Astrocyte of the hippocampus (primary cell): ENCODE results near the gene ERRFI1.

Source experiments
- DNase-seq: peaks from one replicate; pipeline ENCODE4 v3.0.0; 2011; ENCODE audit warnings: low read depth, low spot score

ERRFI1 gene

DNA sequence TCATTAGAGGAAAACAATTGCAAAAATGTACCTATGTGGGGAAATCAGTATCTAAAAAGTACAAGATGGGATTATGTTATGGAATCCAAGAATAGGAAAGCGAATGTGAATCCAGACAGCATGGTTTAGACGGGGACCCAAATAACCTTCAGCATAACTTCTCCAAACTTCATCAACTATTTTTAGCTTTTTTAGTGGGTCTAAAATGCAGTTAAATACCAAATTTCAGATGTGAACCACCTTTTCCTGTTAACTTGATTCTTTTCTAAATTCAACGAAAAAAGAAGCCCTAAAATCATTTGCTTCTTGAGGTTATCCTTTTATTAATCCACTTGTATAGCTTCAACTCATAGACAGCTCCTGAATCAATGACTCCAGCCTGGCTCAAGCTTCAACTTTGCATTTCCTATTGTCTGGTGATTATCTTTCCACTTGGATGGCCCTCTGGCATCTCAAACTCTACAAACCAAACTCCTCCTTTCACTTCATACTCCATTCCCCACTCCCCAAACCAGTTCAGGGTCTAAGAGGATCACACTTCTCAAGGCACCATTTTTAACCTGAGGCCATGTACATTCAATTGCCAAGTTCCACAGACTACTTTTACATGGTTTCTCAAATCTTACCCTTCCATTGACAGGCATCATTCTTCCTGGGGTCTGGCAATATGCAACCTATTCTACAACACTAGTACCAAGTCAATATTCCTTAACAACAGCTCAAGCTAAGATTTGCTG, 7.4 kb downstream of the ERRFI1 start:
- peak; percentile 73 for DNase-seq

DNA sequence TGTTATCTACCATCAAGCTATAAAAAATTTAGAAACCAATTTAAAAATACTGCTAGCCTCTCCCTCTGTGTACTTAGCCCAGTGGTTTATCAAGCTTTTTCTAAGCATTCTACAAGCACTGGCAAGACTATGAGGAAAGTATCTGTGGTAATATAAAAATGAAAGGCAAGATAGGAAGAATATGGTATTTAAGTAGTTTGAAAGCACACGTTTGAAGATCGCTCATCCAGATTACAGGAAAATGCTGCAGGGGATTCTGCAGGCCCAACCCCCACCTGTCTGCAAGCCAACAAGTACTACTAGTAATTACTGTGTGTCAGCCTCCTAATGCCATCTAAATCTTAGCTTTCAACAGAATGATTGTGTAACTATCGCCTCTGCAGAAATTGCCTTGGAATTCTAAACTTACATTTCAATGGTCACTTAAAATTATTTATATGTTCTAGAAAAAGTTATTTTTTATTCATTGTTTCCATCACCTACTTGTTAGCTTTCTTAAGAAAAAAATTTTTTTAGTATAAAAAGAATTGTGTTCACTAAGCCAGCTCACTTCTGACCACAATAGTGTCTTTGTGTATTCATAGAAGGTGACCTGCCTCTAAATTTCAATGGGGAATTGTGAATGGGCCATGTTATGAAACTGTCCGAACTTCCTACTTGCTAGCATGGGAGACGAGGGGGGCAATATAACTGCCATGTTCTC, 8.5 kb downstream of the ERRFI1 start:
- DNase-seq = peak; percentile 56

DNA sequence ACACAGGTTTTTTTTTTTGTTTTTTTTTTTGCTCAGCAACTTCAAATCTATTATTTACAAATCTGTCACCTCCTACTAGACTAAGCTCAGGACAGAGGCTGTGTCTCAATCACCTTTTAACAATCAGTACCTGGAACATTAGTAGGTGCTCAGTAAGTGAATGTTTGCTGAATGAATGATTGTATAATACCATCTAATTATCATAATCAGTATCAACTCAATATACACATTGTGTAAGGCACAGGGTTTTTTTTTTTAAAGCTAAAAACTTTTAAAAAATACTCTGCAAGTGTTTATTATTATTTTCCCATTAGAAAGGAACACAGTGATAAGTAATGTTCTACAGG, 9.2 kb downstream of the ERRFI1 start:
- DNase-seq = no peak

DNA sequence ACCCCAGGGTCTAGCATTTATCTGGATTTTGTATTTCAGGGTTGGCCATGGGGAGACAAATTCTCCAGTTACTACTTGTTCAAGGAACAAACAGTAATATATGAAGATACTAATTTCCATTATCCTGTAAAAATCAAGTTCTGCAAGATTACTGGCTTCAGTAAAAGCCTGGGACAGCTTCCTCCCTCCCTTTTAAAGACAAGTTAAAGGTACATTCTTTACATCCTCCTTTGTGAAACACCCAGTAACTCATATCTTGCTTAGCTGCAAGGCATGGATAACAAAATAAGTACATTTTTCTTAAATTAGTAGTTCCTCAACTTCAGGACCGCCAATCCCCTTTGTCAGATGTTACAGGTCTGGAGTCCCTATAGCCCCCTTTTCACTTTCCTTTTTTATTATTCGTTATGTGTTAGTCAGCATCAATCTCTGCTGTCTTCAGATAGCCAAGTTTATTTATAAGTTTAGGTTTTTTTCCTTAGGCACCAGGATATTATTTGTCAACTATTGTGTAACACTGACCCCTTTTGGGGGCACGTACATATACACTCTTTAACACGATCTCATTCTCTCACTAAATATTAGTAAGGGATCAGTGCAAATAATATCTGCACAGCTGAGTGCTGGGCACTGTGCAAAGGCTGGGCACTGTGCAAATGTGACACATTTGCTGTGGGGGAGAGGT, 9.8 kb downstream of the ERRFI1 start:
- DNase-seq = peak; percentile 39

DNA sequence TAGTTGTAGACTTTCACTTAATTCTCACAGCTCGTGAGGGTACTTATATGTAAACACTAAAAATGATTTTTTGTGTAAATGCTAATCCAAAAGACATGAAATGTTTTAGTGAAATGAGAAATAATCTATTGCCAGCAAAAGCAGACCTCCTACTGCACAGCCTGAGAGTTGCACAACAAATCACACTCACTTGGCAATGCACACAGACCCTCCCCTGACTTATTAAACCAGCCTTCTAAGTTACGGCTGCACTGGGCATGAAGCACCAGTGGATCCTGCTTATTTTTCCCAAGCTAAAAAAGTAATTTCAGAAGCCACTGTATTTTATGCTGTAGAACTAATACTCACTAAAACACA, 10.3 kb downstream of the ERRFI1 start:
- peak; percentile 62 for DNase-seq

DNA sequence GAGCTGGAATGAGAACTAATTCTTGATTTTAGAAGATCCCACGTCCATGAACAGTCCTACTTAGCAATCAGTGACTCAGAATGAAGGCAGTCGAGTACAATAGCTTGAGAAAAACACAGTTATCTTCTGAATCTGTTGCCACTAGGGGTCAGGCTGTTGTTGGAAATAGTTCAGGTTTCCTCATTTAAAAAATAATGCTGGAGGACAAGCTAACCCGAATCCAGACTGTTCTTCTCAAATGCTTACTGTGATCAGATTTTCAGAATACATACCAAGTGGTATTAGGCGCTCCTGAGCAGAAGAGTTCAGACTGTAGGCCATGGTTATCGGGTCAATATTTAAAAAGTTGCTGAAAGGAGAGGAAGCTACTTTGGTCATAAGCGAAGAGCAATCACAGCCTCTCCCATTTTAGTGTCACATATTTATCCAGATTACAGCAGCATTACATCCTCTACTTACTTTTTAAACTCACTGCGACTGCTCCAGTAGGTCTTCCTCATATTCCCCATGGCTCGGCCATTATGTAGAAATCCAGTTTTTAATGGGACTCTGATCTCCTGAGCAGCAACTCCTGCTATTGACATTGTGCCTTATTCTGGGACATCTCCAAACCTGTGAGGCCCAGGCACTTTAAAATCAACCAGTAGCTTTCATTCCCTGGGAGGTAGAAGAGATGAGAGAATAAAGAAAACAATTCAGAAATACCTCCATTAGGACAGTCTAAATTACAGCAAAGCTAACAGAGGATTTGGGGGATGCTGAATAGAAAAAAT, 10.9 kb downstream of the ERRFI1 start:
- peak; percentile 89 for DNase-seq

DNA sequence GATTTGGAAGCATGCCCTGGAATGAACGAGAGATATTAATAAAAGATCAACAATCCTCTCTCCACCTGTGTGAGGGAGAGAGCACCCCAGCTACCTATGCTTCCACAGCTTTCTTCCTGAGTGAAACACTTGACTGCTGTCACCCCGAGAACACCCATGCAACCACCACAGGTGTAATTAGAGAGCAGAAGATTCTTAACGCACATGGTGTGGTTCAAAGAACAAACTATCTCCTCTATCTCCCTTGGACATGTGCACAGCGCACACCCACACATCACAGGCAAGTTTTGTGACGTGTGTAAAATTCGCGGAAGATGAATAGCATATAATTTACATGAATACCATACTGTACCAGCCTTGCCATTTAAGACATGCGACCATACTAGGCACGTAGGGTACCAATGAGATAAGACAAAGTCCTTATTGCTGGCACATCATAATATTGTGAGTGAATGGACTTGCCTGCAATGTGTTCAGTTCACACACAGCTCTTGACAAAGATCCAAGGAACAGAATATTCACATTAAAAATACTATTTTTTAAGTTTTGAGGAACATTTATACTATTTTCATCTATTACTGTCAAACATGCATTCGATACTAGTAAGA, 11.6 kb downstream of the ERRFI1 start:
- no peak for DNase-seq

DNA sequence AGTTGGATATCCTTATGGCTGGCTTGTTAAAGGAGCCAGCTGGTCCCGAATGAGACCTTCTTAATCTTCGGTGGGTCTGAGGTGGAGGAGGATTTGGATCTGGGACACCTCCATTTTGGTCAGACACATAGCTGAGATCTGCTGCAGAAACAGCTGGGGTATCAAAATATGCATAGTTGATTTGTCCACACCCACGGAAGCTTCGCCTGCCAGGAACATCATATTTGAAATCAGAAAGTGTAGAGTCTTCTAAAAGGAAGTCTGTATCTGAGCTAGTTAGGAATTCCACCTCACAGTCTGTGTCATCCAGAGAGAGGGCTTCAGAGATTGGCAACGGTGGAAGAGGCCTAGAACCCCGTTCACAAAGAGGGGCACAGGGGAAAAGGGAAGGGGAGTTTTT, 12.3 kb downstream of the ERRFI1 start:
- DNase-seq = no peak

DNA sequence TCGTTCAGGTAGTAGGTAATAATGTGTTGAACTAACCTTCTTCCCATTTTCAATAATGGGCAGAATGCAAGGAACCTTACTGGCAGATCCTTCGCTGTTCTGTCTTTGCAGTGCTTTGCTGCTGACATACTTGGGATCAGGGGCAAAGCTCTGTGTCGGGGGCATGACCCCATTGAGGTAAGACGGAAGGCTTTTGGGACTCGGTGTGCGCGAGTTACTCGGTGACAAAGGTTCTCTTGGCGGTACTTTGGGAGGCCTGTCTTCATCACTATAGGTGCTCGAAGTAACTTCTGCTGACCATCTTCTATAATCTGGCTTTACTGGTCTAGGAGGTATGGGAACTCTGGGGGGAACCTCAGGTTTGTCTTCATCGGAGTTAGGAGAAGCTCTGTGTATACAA, 12.7 kb downstream of the ERRFI1 start:
- DNase-seq = no peak

DNA sequence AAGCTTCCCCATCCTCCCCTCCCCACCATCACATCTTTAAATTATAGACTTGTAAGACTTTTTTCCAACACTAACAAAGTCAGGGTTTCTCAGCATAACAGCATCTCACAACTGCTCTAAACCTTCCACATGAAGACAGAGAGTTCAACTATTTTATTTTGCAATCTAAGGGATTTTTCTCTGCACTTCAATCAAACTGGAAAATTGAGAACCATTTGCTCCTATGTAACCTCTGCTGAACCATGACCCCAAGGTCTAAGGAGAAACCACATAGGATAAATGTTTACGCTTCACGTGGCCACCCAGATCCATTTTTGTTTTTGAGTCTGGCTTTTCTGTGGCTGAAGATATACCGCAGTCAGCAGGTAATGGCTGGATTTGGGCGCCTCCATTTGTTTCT, 13.2 kb downstream of the ERRFI1 start:
- no peak for DNase-seq

DNA sequence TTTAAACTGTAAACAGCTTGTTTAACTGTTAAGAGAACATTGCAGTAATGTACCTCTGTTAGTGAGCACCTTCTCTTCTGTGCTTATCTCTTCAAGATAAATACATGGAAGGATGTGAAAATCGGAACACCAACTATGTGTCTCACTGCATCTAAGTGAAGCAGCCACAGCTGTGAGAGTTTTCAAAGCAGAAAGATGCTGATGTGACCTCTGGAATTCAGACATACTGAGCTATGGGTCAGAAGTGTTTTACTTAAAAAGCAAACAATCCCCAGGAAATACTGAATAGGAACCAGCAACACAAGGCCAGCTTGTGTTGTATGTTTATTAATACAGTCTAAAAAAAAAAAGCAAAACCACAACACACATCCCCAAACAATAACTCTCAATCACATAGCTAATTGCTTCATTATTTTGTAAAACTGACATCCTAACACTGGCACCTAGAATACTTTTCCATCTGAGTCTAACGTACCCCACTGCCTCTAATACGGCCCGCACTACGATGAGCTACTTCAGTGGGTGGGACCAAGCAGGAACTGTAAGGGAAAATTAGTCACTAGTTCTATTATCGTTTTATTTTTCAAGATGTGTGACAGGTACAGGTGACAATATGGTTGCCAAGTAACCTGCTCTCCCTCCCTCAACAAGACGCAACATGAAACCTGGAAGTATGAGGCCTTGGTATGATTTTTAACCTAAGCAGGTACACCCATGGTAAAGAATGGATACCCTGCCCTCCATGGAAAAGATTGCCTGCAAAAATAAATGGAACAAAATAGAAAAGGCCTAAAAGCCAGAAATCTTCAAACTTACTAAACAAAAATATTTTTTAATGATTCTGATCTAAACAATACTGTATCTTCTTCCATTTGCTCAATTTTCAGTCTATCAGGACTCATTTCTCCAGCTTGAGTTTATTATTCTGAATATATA, 13.9 kb downstream of the ERRFI1 start:
- no peak for DNase-seq

DNA sequence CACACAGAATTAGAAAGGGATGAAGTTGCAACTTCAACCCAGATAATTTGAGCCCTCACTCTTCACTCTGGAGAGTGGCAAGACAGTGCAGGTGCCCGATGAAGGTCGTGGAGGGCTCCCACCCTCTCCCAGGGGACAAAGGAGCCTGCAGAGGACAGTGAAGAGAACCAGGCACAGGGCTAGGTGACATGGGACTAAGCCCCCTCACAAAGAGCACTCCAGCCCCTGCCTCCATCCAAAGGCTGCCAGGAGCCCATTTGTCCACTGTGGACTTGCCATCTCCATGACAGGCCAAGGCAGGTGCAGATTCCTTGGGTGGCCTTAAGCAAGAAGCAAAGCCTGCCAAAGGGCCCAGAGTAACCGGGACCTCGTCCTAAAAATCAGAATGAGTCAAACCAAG, 15.1 kb downstream of the ERRFI1 start:
- DNase-seq = no peak

DNA sequence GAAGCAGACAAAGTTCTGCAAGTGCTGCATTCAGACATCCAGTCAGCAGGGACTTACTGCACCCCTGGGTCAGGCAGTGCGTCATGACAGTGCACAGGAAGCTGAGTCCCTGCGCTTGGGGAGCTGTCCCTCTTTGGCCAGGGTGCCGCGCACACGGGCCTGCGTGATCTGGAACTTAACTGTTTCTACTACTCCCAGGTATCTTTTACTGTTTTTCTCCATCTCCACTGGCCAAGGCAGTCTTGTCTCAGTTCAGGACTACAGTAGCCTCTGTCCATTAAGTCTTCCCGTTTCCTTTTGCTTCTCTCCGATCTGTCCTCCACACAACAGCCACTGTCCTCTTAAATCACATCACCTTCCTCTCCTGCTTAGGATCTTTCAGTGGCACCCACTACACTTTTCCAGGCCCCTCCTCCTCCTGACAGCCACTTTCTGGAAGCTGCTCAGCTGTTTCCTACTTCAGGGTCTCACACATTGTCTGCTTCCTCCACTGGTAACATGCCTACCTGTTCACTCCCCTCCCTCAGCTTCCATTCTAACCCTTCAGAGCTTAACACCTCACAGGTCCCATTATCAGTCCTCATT, 15.9 kb downstream of the ERRFI1 start:
- peak; percentile 35 for DNase-seq

DNA sequence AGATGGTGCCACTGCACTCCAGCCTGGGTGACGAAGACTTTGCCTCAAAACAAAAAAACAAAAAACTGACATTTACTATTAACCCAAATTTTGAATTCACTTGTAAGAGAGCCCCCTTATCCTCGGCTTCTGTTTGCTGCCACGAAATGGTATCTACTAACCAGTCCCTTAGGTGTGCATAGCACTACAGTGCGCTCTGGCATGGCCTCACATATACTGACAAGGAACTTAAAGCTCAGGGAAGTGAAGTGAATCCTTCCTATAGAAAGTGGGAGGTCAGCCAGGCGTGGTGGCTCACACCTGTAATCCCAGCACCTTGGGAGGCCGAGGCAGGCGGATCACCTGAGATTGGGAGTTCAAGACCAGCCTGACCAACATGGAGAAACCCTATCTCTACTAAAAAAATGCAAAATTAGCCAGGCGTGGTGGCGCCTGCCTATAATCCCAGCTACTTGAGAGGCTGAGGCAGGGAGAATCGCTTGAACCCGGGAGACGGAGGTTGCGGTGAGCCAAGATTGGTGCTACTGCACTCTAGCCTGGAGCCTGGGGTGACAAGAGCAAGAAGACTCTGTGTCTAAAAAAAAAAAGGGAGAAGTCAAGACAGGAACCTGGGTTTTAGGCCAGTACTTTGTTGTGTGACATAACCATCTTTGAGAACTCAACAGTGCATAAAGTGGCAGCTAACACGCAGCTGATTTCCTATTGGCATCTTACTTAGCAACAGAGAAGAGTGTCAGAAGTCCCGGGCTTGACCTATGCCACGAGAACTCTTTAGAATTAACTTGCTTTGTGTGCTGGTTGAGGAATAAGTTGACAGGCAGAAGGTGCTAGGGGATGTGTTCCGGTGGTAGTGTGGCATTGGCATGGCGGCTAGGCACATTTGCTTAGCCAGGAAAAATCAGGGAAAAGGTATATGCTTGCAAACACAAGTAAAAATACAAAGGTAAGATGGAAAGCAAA, 16.8 kb downstream of the ERRFI1 start:
- DNase-seq = no peak

DNA sequence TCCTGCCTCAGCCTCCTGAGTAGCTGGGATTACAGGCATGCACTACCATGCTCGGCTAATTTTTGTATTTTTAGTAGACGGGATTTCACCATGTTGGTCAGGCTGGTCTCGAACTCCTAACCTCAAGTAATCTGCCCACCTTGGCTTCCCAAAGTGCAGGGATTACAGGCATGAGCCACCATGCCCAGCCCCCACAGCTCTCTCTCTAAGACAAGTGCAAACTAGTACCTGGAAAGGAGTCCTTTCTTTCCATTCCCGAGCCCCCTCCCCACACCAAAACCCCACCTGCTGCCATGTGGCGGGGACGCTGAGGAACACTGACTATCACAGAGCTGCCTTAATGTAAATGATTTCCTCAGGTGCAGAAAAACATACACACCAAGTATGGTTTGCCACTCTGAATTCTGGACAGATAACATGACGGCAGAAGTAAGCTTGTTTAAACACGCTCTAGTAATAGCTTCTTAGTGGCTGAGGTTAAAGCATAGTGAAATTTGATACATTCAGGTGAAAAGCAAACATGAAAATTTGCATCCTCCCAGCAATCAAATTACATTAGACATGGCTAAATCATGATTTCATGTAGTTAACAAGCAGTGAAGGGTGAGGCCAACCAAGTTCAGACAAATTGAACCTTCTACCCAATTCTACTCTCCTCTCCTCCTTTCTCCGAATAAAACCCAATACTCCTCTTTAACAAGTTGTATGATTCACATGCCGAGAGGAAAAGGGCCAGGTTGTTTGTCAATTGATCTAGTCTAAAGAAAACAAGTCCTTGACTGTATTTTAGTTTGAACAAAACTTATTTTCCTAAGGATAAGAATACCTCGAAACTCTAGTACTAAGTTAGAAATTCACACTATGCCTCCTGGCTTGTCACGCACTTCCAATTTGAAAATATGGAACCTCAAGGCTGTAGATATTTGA, 19.8 kb downstream of the ERRFI1 start:
- DNase-seq = peak; percentile 30

DNA sequence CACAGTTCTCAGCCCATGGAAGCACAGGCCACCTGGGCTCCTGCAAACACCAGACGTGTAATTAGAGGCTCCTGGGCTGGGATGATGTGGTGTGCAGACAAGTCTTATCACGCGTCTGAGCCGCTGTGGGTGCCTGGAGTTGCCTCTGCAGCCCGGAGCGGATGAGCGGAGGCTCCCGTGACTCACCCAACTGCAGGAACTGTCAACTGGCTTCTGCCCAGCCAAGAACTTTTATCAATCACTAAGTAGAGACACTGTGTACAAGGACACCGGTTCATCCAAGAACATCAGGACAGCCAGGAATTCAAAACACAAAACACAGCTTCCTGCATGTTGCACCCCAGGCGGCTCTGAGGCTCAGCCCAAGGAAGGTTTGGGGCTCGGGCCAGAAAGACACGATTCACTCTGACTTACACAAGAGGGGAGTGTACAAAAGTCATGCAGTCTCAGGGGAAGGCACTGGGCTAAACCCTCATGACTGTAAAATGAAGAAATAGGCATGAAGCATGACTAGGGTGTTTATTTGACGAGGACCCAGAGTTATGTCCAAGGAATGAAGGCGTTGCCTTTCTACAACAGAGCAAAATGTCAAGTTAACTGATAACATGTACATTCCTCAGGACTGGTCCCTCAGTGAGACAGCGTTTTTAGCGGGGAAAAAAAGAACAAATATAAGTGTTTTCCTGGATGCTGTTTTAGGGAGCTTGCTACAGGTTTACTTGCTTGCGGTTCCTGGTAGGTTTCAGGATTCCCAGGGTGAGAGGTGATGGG, 21.1 kb downstream of the ERRFI1 start:
- peak; percentile 80 for DNase-seq

DNA sequence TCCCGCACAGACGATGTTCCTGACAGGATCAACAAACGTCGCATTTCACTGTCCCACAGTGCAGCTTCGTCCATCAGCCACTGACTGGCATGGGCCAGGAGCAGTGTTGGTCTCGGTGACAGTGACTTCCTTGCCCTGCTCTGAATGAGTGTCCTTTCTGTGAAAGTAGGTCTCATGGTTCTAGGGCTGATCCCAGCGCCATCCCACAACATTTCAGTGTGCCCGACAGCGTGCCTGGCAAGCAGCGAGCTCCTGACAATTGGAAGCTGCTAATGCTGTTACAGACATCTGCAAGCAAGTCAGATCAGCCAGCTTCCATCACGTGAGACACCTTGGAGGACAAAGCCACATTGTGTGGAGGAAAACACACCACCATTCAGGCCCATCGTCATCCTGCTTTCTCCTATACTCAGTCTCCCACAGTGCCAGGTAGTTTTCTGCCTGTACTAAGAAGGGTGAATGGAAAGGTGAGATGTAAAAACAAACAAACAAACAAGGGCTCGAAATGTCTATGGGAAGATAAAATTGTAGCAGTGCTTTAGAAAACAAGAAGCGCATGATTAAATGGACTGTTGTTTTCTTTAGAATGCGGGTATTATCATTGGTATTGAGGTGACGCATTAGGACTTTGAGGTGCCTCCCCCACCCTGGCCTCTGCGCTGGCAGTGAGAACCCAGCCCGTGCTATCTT, 21.9 kb downstream of the ERRFI1 start:
- peak; percentile 37 for DNase-seq
